ENCODE data around the gene TNFRSF12A.

TNFRSF12A gene

GRCh38 chr16:2983706-2984136, 36.4 kb upstream of the TNFRSF12A start (continued):
- TF ChIP-seq ZNF830 (tag by site-specific recombination; IDR thresholded peaks at IDR 0.05; ENCODE audit: low read depth) (no peak), ZNF350 (tag by site-specific recombination; IDR thresholded peaks at IDR 0.05) (no peak), SCRT2 (tag by site-specific recombination; IDR thresholded peaks at IDR 0.05) (no peak), ZNF426 (tag by site-specific recombination; IDR thresholded peaks at IDR 0.05) (no peak), SP3 (tag by site-specific recombination; IDR thresholded peaks at IDR 0.05) (no peak), IKZF3 (tag by site-specific recombination; IDR thresholded peaks at IDR 0.05) (peak; percentile 88), ZNF530 (tag by site-specific recombination; IDR thresholded peaks at IDR 0.05; ENCODE audit: low read depth) (no peak), ZNF280C (tag by site-specific recombination; IDR thresholded peaks at IDR 0.05) (no peak), ZNF670 (tag by site-specific recombination; IDR thresholded peaks at IDR 0.05; ENCODE audit: low read depth) (no peak), ZNF366 (tag by site-specific recombination; conservative IDR thresholded peaks at IDR 0.05) (no peak), MZF1 (tag by site-specific recombination; IDR thresholded peaks at IDR 0.05; ENCODE audit: borderline replicate concordance) (no peak), ZFP3 (tag by site-specific recombination; IDR thresholded peaks at IDR 0.05; ENCODE audit: low read depth) (no peak), ZBTB49 (tag by site-specific recombination; IDR thresholded peaks at IDR 0.05; ENCODE audit: low read depth) (no peak), ZNF610 (tag by site-specific recombination; IDR thresholded peaks at IDR 0.05; ENCODE audit: borderline replicate concordance) (peak; percentile 64; the same call in 1 of the 2 replicates), KLF10 (tag by site-specific recombination; IDR thresholded peaks at IDR 0.05) (peak; percentile 35; the same call in 1 of the 2 replicates), WT1 (tag by site-specific recombination; IDR thresholded peaks at IDR 0.05) (no peak), ZNF785 (tag by site-specific recombination; IDR thresholded peaks at IDR 0.05) (no peak), ZNF169 (tag by site-specific recombination; IDR thresholded peaks at IDR 0.05) (no peak), ZNF112 (tag by site-specific recombination; IDR thresholded peaks at IDR 0.05) (no peak), GLI2 (tag by site-specific recombination; IDR thresholded peaks at IDR 0.05; ENCODE audit: borderline replicate concordance, low read depth) (no peak), ZNF157 (tag by site-specific recombination; IDR thresholded peaks at IDR 0.05) (no peak), ZNF600 (tag by site-specific recombination; IDR thresholded peaks at IDR 0.05) (no peak; the same call in 1 of the 2 replicates), ZNF274 (IDR thresholded peaks at IDR 0.05; ENCODE audit: low read length) (no peak), ZNF274 (tag by site-specific recombination; IDR thresholded peaks at IDR 0.05; ENCODE audit: borderline replicate concordance) (no peak), ZNF239 (tag by site-specific recombination; IDR thresholded peaks at IDR 0.05) (no peak), ZNF707 (tag by site-specific recombination; IDR thresholded peaks at IDR 0.05) (no peak), ZIC2 (tag by site-specific recombination; IDR thresholded peaks at IDR 0.05) (no peak), ZNF549 (tag by site-specific recombination; IDR thresholded peaks at IDR 0.05) (no peak), BCL11B (tag by site-specific recombination; IDR thresholded peaks at IDR 0.05; ENCODE audit: low read depth) (no peak), ZNF747 (tag by site-specific recombination; IDR thresholded peaks at IDR 0.05) (no peak), ZNF473 (tag by site-specific recombination; IDR thresholded peaks at IDR 0.05) (no peak), ZNF433 (tag by site-specific recombination; IDR thresholded peaks at IDR 0.05; ENCODE audit: low read depth) (no peak), ZNF416 (tag by site-specific recombination; IDR thresholded peaks at IDR 0.05) (no peak), ZNF24 (tag by site-specific recombination; IDR thresholded peaks at IDR 0.05) (no peak), ZNF510 (tag by site-specific recombination; IDR thresholded peaks at IDR 0.05; ENCODE audit: insufficient replicate concordance) (no peak), SP2 (tag by site-specific recombination; IDR thresholded peaks at IDR 0.05) (no peak), ZNF624 (tag by site-specific recombination; IDR thresholded peaks at IDR 0.05) (no peak), RBAK (tag by site-specific recombination; IDR thresholded peaks at IDR 0.05) (no peak), ZNF660 (tag by site-specific recombination; IDR thresholded peaks at IDR 0.05) (peak; percentile 86)
